T-helper 22 cell (primary cell): ENCODE measurements around the gene CDKAL1.
"Not testable (repeated sequence)": the region's sequence is repeated elsewhere in the genome, so short reads cannot be mapped to it uniquely, and the experiment has no call there.

Experiments used
- DNase-seq: peaks from one replicate; pipeline ENCODE4 v3.0.0-alpha.2; 2020; ENCODE audit warnings: low read depth

Gene CDKAL1

DNA sequence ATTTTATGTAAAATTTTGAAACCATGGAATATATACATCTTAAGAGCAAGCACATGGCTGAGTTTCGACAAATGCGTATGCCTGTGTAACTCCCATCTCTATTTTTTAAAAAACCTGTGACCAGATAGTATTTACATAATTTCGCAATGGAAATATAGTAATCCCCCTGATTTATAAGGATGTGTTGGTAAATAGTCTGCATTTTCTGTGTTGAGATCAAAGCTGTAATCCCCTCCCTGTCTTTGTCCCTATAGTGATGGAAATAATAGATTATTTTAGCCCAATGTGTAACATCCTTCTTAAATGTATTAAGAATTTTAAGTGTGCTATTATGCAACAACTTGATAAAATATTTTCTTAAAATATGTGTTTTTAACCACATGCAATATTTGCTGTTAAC is 267.3 kb downstream of the CDKAL1 start:
- no peak for DNase-seq

- DNase-seq, result no peak
Measured at GRCh38 chr6:20802596-20802995, 268.3 kb downstream of the CDKAL1 start.

DNA sequence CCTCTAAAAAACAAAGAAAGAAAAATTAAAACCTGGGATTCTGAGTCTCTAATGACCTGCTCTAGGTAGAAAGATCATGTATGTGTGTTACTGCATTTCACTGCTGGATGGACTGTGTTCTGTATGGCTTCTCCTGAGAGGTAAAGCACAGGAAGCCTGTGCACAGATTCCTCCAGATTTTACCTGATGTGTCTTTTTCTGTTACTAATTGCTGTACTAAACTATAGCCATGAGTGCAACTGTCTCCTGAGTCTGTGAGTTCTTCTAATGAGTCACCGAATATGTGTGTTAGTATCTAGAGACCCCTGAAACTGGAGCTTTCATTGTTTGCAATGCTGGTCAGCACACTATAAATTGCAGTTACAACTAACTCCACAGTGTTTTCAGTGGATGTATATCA is 270.8 kb downstream of the CDKAL1 start:
- no peak for DNase-seq

DNA sequence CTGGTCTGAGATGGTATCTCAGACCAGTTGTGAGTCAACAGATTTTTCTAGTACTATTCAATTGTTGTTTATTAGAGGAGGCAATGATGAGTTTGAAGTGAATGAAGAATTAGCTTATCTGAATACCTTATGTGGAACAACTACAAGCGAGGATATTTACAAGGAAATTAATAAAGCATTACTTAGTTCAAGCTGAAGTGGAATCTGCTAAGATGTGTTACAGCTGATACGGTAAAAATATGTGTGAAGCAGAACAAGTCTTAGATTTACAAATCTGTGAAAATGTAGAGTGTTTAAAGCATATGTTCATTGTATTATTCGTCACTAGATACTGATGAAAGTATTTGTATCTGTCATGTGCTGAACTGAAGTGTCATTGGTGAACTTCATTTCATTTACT is 272.4 kb downstream of the CDKAL1 start:
- DNase-seq, result no peak

- DNase-seq, result no peak
Measured at GRCh38 chr6:20808439-20808838, 274.2 kb downstream of the CDKAL1 start.

- DNase-seq, result no peak
Measured at GRCh38 chr6:20808924-20809323, 274.7 kb downstream of the CDKAL1 start.

DNA sequence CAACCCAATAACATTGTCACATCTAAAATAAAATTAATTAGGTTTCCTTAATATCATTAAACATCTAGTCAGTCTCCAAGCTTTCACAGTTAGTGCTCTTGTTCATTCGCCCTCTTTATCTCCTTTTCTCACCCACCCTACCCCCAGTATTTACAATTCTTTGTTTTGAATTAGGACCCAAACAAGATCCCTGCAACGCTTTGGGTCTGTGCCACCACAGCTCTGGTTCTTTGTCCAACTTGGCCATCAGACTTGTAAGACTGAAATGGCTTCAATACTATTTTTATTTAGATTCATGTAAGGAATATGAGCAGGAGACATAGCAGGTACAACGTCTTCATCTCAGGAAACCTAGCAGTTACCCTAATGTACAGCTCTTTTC is 276.5 kb downstream of the CDKAL1 start:
- DNase-seq, result no peak

DNA sequence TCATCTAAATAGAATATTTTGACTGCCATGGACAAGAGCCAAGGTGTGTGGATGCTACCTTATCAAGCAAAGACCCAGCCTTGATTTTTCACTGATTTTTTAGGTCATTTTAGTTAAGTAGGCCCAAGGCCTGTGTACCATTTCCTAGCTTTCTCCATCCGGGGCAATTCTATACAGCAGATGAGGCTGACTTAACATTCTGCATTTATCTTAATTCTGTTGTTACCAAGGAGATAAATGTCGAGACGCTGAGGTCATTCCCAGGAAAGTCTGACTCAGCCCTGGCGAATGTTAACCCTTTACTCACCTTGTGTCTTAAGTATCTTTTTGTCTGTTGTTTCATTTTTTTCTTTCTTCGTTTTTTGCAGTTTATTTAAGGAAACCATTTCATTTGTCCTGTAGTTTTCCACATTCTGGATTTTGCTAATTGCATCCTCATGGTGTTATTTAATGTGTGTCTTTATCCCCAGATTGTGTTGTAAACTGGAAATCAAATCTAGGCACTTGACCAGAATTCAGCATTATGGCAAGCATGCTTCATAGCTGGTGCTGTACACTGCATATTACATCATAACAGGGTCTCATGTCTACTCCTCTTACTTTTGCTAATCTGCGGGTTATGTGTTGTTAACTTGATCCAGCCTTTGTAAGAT is 277.0 kb downstream of the CDKAL1 start:
- no peak for DNase-seq

DNA sequence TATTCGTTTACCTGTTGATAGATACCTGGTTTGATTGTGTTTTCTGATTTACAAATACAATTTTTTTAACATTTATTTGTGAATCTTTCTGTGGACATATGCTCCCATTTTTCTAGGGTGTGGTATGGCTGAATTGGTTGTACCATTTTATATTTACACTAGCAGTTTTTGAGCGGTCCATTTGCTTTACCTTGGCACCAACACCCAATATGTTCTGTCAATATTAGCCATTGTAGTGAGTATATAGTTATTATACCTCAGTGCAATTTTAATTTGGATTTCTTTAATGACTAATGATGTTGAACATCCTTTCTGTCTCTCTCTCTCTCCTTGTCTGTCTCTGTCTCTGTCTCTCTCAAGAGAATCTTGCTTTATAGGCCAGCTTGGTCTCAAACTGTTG is 278.5 kb downstream of the CDKAL1 start:
- no peak for DNase-seq

DNA sequence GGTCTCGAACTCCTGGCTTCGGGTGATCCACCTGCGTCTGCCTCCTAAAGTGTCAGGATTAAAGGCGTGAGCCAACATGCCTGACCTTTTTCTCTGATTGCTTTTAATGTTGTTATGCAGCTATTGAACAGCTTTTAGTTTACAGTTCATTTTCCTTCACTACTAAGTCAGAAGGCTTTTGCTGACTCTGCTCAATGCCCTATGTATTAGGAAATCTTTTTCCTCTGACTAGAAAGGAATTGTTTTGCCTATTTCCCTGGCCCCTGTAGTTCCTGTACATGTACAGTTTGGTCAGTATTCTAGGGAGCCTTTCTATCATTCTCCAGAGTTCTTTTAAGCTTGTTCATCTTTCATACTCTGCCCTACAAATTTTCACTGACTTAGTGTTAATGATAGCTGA is 280.2 kb downstream of the CDKAL1 start:
- DNase-seq, result no peak

- no peak for DNase-seq
Measured at GRCh38 chr6:20816126-20816525, 281.9 kb downstream of the CDKAL1 start.

DNA sequence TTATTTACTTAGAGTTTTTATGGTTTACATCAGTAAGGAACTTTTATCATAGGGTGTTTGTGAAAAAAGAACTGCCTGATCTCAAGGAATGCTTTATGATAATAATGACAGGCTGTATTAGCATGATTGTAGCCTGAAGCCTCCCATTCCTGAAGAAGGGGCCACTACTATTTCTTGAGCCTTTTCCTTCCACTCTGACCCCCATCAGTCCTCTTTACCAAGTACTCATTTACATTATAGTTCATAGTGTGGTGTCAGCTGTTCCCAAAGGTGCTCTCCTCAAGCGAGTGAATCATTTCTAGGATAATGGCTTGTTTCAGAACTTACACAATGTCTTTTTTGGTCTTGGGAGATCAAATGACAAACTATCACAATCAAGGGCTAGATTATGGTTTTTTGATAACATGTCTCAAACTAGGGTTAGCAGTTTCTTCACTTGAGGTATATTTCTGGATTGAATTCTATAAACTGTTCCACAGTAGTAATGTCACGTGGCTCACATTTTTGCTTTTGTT is 283.6 kb downstream of the CDKAL1 start:
- DNase-seq, result no peak

GRCh38 chr6:20819774-20820400 is 285.6 kb downstream of the CDKAL1 start:
- no peak for DNase-seq

GRCh38 chr6:20826378-20826777 is 292.1 kb downstream of the CDKAL1 start:
- DNase-seq, result no peak

DNA sequence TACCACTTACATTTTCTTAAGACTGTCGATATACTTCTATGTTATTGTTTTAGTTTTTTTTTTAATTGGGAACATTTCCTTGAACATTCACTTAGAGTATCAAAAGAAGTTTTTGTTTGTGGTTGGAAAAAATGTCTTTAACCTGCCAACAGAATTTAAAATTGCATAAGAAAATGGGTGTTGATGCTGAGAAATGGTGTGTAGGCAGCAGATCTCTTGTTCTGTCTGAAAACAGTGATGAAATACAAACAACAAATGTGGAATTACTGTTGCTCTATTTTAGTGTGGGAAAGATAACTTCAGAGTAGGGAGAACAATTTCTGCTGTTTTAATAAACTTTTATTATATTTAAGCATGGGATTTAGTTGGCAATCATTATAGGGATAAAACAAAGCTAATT is 293.5 kb downstream of the CDKAL1 start:
- DNase-seq, result no peak

- no peak for DNase-seq
Measured at GRCh38 chr6:20830576-20830975, 296.3 kb downstream of the CDKAL1 start.

DNA sequence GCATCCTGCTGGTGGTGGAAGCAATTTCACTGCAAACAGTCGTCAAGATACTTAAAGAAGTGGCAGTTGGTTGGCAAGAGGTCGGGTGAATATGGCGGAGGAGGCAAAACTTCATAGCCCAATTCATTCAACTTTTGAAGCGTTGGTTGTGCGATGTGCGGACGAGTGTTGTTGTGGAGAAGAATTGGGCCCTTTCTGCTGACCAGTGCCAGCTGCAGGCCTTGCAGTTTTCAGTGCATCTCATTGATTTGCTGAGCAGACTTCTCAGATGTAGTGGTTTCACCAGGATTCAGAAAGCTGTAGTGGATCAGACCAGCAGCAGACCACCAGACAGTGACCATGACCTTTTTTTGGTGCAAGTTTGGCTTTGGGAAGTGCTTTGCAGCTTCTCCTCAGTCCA is 297.0 kb downstream of the CDKAL1 start:
- DNase-seq, result not testable (repeated sequence)

DNA sequence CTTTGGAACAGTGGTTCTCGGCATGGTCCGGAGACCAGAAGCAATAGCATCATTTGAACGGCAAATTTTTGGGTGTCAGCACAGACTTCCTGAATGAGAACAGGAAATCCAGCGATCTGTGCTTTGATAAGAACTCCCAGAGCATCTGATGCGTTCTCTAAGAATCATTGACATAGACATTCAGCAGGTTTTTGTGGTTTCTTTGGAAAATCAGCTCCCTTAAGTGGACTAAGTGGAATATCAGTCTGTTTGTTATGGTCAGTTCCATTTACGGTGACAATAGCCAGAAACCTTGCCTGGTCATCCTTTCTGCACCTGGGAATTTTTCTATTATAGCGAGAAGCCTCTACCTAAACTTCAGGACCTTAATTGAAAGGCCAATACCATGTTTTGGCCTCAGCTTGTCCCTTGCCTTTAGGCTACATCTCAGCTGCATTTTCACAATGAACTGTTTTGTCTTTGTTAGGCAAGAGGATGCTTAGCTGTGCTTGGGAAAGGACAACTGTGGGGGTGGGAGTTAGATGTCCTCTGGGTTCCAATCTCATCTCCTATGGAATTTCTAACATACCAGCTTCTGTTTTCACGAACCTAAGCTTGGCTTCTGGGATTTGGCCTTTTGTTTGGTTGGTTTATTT is 299.7 kb downstream of the CDKAL1 start:
- no peak for DNase-seq

GRCh38 chr6:20835315-20836010 is 301.2 kb downstream of the CDKAL1 start:
- DNase-seq, result no peak

- DNase-seq, result no peak
Measured at GRCh38 chr6:20837189-20837588, 302.9 kb downstream of the CDKAL1 start.

DNA sequence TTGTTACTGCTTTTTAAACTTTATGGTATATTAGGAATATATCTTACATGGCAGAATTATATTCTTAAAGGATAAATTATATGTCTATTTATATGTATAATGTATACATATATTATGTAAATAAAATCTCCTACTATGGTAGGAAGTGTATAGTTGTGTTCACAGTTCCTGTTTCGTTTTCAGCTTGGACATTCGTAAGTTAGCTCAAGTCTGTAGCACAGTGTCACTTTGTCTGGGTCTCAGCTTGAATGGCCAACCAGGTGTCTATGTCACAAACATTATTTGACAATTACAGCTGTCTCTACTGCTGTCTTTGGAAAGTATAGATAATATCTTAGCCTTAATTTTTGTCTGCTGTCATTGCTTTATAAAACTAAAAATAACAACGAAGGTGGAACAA is 303.9 kb downstream of the CDKAL1 start:
- no peak for DNase-seq

- DNase-seq, result no peak
Measured at GRCh38 chr6:20839630-20840029, 305.4 kb downstream of the CDKAL1 start.

GRCh38 chr6:20840675-20841074 is 306.4 kb downstream of the CDKAL1 start:
- DNase-seq, result no peak
